ENCODE data around the gene FOXM1.

The FOXM1 gene

GRCh38 chr12:2877047-2877952 lies at the start of gene FOXM1, which contains the start of gene RHNO1:
TSS of gene FOXM1 (minus strand) at chr12:2877174. CDS start at chr12:2874478, 2,696 bp downstream.
TSS of gene RHNO1 (plus strand) at chr12:2877223. CDS start at chr12:2885367, 8,144 bp downstream.
- peak; percentile 79 for DNase-seq

DNA sequence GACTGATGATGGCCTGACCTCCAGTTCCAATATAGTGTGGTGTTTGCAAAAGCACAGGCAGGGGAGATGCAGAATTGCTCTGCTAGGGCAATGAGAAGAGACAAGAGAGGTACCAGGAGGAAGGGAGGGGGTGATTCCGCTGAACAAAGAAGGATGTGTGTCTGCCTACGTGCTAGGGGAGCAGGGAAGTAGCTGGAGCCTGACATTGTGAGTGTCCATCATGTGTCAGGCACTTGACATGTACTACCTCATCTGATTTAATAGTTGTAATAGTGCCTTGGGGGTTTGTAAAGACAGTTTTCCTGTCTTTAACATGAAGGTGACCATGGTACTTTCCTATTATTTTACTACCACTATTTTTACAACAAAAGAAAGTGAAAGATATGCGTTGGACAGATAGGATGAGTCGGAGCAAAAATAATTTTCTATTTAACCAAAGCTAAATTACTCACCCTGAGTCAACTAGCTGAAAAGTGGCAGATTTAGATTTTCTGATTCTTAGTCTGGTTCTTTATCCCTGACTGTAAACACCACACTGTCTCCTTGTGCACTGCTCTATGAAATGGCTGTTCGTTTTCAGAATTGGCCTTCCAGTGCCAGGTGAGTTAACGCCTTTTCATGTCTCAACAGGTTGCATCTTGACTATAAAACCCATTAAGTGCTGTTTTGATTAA lies 48.5 kb upstream of the FOXM1 start:
- no peak for DNase-seq

DNA sequence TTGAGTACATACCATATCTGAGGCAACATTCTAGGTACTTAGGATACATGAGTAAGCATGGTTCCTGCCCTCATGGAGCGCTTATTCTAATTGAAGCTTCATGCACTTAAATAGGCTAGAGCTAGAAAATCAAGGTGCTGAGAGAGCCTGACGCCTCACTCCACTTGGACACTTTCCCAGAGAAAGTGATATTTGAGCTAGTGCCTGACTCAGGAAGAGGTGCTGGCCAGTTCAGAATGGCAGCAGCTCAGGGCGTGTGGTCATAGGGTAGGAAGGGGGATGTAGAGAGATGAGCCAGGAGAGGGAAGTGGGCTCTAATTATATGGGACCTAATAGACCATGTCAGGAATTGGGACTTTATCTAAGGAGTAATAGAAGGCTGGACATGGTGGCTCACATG lies 47.0 kb upstream of the FOXM1 start:
- no peak for DNase-seq

DNA sequence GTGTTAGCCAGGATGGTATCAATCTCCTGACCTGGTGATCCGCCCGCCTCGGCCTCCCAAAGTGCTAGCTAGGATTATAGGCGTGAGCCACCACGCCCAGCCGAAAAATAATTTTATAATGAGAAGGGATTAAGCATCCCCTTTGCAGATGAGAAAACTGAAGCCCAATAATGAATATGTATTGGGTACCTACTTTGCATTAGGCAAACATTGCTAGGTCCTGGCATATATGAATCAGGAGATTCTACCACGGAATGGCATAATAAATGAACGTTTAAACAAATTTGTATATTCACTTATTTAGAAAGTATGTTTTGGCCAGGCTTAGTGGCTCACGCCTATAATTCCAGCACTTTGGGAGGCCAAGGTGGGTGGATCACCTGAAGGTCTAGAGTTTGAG lies 46.1 kb upstream of the FOXM1 start:
- no peak for DNase-seq

GRCh38 chr12:2922329-2922728 lies 45.4 kb upstream of the FOXM1 start:
- no peak for DNase-seq

DNA sequence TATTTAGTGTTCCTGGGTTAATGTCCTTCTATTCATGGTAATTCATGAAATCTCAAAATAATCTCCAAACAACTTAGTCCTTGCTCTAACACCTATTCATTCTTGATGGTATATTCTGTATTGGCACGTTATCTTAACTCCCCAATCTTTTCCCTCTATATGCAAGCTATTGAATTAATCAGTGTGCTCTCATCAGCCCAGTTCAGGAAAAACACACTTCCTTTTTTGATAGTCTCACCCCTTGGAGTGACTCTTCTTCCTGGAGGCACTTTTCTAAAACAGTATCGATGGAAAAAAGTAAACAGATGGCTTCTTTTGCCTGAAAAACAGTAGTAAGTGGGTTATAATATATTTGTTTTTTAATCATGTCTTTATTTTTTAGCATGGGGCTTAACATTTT lies 42.3 kb upstream of the FOXM1 start:
- DNase-seq: no peak

GRCh38 chr12:2912216-2912575 lies 35.2 kb upstream of the FOXM1 start:
- DNase-seq: no peak

GRCh38 chr12:2904260-2904659 lies 27.3 kb upstream of the FOXM1 start:
- no peak for DNase-seq

DNA sequence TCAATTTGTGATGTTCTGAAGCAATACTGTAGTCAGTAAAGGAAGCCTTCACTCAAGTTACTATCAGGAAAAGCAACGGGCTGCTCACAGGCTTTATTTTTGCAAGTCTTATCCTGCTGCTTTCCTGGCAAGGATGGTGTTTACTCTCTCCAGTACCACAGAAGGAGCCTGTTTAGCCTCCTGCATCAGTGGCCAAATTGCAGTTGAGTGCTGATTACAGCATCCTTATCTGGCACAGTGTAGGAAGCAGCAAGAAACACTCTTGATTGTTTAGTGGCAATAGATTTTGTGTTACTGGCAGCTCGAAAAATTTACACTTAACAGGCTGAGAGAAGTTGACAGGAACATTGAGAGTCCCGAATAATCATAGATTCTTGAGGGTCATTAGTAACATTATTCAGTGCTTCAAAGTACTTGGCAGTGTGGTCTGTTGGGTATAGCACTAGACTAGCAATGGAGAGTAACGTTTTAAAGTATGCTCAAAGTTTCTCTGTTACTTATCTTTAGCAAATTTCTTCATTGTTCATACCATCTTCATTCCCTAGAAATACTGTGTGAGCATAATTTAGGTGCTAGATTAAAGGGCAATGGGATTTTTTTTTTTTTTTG lies 25.4 kb upstream of the FOXM1 start:
- DNase-seq: peak; percentile 34

- DNase-seq: no peak
Measured at GRCh38 chr12:2900642-2901041, 23.7 kb upstream of the FOXM1 start.

- DNase-seq: no peak
Measured at GRCh38 chr12:2897418-2897817, 20.4 kb upstream of the FOXM1 start.

DNA sequence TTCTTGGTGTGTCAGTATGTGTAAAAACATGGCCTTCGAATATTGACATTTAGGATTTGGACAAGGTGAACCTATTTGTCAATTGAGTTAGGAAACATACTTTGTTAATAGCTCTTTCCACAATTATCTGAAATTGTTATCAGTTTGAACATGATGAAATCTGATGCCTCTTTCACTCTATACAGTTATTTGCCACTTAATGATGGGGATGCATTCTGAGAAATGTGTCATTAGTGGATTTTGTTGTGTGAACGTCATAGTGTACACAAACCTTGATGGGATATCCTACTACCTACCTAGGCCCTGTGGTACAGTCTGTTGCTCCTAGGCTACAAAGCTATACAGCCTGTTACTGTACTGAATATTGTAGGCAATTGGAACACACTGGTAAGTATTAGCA lies 18.5 kb upstream of the FOXM1 start:
- no peak for DNase-seq

GRCh38 chr12:2895051-2895451 lies 18.1 kb upstream of the FOXM1 start:
- no peak for DNase-seq

GRCh38 chr12:2893007-2893406 lies 16.0 kb upstream of the FOXM1 start:
- DNase-seq: no peak

DNA sequence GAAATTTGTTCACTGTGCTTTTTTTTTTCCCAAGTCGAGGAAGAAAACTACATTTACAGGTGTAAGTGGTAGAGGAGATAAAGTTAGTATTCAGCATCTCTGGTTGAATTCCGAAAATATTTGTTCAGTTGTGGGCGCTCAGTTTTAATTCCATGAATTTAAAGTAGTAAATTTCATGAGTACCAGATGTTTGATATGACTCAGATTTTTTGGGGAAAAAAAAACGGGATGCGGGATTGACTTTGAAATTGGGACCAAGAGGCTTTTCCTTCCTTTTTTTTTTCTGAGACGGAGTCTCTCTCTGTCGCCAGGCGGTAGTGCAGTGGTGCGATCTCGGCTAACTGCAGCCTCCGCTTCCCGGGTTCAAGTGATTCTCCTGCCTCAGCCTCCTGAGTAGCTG lies 15.3 kb upstream of the FOXM1 start:
- DNase-seq: no peak

- no peak for DNase-seq
Measured at GRCh38 chr12:2891240-2892053, 14.5 kb upstream of the FOXM1 start.

GRCh38 chr12:2890388-2891239 lies 13.6 kb upstream of the FOXM1 start, which contains the start of gene TULP3:
TSS of gene TULP3 (plus strand) at chr12:2890891. CDS start at chr12:2890948, 57 bp downstream.
- DNase-seq: peak; percentile 97

DNA sequence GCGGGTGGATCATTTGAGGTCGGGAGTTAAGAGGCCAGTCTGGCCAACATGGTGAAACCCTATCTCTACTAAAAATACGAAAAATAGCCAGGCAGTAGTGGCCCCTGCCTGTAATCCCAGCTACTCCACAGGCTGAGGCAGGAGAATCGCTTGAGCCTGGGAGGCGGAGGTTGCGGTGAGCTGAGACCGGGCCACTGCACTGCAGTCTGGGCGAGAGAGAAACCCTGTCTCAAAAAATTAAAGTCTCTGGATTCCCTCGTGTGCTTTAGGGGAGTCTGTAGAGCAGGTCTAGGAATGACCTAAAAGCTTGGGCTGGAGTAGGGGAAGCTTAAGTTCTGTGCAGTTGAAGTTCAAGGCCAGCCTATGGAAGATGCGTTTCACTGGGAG lies 13.0 kb upstream of the FOXM1 start:
- no peak for DNase-seq

DNA sequence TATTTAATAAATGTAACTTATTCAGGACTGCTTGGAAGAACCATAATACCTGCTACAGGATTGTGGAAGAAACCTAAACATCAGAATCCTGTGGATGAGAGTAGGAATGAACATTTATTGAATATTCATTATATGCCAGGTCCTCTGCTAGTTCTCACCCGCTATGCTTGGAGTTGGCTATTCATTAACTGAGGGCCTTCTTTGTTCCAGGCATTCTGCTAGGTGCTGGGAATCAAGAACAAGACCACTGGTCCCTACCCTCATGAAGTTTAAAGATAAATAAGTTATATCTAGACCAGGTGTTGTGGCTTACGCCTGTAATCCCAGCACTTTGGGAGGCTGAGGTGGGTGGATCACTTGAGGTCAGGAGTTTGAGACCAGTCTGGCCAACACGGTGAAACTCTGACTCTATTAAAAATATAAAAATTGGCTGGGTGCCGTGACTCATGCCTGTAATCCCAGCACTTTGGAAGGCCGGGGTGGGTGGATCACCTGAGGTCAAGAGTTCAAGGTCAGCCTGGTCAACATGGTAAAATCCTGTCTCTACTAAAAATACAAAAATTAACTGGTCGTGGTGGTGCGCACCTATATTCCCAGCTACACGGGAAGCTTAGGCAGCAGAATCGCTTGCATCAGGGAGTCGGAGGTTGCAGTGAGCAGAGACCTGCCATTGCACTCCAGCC lies 9.9 kb upstream of the FOXM1 start:
- DNase-seq: no peak

DNA sequence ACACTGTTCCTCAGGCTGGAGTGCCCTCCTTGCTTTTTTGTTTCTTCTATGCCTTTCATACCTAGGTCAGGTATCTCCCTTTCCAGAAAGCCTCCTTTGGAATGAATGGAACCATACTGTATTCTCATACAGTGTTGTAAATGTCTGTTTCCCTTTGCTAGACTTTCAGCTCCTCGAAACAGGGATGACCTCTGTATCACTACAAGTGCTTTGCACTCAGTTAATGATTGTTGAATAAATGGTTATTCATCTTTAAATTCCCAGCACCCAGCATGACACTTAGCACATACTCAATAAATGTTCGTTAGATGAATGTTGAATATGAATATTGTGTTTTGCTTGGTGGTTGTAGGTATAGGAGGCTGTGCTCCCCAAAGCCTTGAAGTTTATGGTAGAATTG lies 7.8 kb upstream of the FOXM1 start:
- no peak for DNase-seq

DNA sequence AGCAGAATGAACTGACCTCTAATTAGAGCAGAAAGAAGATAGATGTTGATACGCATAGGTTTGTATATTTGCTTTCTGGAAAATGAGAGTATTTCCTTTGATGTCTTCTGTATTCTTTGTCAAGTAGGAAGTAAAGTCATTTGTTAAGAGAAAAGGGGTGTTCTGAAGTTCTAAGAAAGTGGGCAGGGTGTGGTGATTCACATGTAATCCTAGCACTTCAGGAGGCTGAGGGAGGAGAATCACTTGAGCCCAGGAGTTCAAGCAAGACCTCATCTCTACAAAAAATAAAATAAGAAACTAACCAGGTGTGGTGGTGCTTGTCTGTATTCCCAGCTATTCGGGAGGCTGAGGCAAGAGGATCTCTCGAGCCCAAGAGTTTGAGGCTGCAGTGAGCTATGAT lies 2.9 kb upstream of the FOXM1 start:
- DNase-seq: no peak
